Fibroblast of pulmonary artery (primary cell): ENCODE results near the gene LGI2.
"Not testable (repeated sequence)": the region's sequence is repeated elsewhere in the genome, so short reads cannot be mapped to it uniquely, and the experiment has no call there.

Experiments used
- DNase-seq: peaks from one replicate; pipeline ENCODE4 v3.0.0-alpha.2; 2010; ENCODE audit warnings: low read depth
- H3K4me3 ChIP-seq: replicated peaks from 2 replicates; pipeline ENCODE4 v1.5.1; 2011; ENCODE audit warnings: low read depth, mild to moderate bottlenecking, control low read depth, low read length, moderate library complexity
- TF ChIP-seq, protein P1 (sequence below): IDR thresholded peaks from 2 replicates; pipeline ENCODE4 v1.5.1; 2011; ENCODE audit warnings: mild to moderate bottlenecking, control low read depth, low read length, inconsistent platforms; ENCODE audit errors: missing control alignments

LGI2 gene

GRCh38 chr4:25028851-25029250, 1.9 kb downstream of the LGI2 start:
- TF ChIP-seq, protein P1, sequence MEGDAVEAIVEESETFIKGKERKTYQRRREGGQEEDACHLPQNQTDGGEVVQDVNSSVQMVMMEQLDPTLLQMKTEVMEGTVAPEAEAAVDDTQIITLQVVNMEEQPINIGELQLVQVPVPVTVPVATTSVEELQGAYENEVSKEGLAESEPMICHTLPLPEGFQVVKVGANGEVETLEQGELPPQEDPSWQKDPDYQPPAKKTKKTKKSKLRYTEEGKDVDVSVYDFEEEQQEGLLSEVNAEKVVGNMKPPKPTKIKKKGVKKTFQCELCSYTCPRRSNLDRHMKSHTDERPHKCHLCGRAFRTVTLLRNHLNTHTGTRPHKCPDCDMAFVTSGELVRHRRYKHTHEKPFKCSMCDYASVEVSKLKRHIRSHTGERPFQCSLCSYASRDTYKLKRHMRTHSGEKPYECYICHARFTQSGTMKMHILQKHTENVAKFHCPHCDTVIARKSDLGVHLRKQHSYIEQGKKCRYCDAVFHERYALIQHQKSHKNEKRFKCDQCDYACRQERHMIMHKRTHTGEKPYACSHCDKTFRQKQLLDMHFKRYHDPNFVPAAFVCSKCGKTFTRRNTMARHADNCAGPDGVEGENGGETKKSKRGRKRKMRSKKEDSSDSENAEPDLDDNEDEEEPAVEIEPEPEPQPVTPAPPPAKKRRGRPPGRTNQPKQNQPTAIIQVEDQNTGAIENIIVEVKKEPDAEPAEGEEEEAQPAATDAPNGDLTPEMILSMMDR, result no peak
- no peak for DNase-seq
- no peak overlapping the region for H3K4me3 ChIP-seq

- H3K4me3 ChIP-seq, result no peak overlapping the region
- TF ChIP-seq, protein P1, result no peak
- DNase-seq, result no peak
These were observed 8.0 kb downstream of the LGI2 start for GRCh38 chr4:25022766-25023165.

DNA sequence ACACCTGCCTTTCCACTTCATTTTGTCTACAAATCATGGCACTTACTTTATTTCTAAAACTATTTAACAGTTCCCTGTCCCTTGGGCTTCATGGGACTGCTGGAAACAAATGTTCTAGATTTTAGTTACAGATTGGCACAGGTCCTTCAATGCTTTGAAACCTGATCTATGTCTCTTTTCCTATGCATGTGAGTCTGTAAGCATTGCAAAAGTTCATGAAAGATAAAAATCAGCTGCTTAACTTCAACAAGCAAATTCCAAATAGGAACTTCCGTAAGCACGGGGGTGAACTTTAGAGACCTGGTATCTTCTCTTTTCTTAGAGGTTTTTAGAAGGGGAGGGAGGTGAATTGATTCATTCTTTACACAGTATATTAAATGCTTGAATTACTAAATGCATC, 9.5 kb downstream of the LGI2 start:
- DNase-seq, result no peak
- H3K4me3 ChIP-seq, result no peak overlapping the region
- TF ChIP-seq, protein P1, result no peak

DNA sequence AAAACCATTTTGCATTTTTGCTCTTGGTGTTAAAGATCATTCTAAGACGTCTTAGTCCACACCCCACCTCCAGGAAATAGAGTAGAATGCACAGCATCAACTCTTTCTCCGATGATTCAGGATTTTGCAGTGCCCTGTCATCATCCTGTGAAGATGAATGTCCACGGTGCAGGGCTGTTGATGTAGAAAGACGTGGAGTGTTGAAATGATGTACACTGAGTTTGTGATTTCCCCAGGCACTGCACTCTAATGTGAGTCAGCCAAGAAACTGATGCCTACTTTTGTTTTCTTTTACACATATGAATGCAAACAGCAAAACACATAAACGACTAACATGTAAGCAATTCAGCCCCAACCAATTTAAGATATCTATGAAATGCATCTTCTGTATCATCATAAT, 10.5 kb downstream of the LGI2 start:
- TF ChIP-seq, protein P1, result no peak
- DNase-seq, result peak; percentile 69
- H3K4me3 ChIP-seq, result no peak overlapping the region

DNA sequence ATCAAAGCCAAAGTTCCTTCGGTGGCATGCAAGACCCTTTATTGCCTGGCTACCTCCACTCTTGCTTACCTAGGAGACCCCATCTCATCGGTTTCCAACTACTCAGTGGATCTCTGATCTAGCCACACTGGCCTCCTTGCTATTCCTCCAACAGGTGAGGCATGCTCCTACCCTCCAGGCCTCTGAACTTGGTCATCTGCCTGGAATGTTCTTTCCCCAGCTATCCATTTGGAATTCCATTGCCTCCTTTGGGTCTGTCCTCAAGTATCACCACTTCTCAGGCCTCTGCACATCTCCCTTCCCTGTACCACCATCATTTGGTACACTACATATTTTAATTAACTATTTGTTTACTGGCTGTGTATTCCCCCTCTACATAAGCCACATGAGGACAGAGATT, 11.2 kb downstream of the LGI2 start:
- TF ChIP-seq, protein P1, result no peak
- DNase-seq, result no peak
- no peak overlapping the region for H3K4me3 ChIP-seq

- TF ChIP-seq, protein P1, result no peak
- H3K4me3 ChIP-seq, result no peak overlapping the region
- DNase-seq, result no peak
These were observed 15.7 kb downstream of the LGI2 start for GRCh38 chr4:25015012-25015411.

GRCh38 chr4:25014662-25014983, 16.1 kb downstream of the LGI2 start:
- not testable (repeated sequence) for DNase-seq, H3K4me3 ChIP-seq
